NCI-H1105 (cell line): ENCODE measurements around the gene RCVRN.

Experiments
- DNase-seq: peaks from one replicate; lab custom pipeline; 2025; lab: John Stamatoyannopoulos, UW

The RCVRN gene

DNA sequence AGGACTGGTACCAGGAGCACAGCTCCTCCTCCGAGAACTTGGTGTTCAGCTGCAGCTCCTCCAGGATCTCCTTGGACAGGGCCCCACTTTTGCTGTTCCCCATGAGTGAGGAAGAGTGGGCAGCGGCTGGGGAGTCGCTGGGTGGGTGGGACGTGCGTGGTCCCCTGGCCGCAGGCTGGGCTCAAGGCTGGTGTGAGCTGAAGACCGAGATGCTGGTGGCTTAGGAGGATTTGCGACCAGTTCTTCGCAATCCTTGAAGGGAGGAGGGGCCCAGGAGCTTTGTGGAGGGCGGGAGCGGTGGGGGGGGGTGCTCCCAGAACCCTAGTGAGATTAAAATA, at the start of gene RCVRN:
Gene RCVRN, minus strand, starts transcription at position 194 of the 338 bp plus-strand sequence. Its CDS starts 91 bp downstream, at position 103.
- no peak for DNase-seq

DNA sequence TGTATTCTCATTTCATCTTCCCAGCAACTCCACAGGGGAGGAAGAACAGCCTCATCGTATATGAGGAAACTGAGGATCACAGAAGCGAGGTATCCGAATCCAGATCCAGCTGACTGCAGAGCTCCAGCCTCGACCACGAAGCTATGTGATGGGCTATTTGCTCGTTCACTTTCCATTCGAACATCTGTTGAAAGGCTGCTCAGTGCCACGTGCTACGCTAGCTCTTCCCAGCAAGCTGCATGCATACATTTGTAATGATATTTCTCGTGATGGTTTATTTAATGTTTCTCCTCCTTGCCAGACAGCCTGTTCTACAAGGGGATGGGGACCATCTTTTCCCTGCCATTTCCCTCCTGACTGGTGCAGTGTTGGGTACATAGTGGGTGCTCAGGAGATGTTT, 48.4 kb upstream of the RCVRN start:
- no peak for DNase-seq

DNA sequence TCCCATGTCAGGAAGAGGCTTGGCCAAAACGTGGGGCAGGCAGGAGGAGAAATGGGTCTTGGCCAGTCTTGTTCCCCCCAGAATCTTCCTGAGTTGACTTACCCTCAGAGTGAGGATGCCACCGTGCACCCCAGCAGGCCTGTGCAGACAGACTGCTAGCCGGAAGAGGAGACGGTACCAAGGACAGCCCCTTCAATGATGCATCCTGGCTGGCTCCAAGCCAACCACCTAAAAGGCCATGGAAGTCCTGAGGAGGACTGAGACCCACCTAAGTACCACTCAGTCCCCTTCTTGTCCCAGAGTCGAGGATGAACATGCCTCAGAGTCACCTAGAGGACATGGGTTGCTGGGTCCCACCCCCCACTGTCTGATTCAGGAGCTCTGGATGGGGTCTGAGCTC, 46.7 kb upstream of the RCVRN start:
- no peak for DNase-seq

DNA sequence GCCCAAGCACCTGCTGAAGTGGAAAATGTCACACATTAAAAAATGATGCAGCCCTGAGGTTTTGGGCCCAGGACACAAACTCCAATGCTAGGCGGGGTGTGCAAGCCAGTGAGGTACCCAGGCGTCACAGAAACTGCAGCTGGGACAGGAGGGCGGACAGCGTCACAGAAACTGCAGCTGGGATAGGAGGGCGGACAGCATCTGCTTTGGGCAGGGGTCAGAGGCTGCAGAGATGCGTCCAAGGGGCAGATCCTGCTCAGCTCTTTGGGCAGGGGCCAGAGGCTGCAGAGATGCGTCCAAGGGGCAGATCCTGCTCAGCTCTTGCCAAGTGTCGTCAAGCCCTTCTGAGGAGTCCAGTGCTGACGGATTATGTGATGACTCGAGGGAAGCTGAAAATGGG, 43.9 kb upstream of the RCVRN start:
- no peak for DNase-seq

DNA sequence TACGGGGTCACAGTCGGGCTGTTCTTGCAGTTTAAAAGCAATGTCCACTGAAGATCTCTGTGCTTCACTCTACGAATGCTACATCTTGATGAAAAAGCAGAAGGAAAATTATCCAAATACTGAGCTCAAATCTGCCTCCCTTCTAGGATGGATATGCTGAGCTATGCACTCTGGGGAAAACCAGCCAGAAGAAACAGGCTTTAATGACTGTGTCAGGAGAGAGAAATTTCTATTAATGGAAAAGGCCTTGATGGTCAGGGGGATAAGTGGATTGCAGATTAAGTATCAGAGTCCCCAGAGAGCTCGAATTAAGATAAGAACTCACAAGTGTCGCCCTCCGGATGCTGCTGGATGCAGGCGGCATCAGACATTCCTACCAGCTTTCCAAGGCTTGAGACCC, 39.6 kb upstream of the RCVRN start:
- DNase-seq: no peak

DNA sequence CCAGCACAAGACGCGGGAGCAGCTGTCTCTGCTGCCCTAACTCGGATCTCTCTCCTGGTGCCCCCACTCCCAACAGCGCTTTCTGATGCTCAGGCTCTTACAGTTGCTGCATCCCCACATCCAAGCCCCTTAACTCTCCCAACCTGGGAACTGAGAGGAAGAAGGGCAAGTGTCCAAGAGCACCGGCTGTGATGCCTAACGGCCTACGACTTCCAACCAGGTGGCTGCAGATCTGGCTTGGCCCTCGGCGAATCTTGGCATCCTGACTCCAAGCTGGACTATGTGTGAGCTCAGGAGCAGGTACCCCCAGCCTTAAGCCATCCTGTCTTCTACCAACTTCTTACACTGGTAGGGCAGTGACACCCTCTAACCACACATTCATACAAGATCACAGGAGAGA, 38.3 kb upstream of the RCVRN start:
- DNase-seq: no peak

DNA sequence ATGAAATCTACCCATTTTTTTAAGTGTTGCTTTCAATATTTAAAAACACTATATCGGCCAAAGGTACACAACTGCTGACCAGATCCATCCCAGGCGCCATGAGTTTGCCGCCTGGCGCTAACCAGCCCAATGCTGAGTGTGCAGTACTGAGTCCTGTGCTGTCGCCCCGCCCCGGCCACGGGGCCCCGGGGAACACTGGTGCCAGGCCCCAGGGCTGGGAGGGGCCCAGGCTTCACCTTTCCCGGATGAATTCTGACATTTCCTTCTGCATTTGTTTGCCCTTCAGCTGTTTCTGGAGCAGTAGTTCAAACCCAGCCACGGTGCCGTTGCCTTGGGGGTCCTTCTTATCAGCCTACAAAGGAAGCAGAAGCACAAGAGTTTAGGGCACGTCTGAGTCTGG, 37.8 kb upstream of the RCVRN start:
- no peak for DNase-seq

DNA sequence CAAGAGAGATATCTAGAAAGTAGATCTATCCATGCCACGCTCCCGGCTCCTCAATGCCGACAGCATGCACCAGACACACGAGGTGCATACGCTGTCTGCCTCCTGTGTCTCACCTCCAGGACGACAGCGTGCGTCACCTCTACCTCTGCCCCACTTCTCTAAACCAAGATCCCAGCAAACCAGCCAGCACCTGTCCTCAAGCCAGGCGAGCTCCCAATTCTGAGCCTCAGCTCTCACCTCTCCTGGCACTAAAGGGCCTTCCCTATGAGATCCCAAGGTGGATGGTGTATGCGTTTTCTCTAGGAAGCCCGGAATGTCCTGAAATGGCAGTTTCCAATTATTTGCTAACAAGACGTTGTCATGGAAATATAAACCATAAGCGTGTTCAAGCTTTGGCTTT, 36.2 kb upstream of the RCVRN start:
- DNase-seq: no peak

DNA sequence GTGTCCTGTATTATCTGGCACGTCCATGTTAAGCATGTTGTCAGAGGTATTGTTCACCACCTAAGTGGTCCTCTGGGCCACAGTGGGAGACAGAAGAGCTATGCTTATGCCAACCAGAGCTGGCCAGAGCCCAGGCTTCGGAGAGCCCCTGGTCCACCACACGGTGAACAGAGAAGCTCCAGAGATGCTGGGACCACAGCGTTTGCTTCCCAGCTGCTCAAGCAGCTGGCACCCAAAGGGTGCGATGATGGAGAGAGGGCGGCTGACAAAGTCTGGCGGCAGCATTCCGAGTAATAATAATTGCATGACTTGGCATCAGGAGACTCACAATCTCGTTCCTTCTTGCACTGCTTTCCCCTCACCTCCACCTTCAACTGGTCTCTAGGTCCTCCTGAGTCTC, 35.8 kb upstream of the RCVRN start:
- DNase-seq: no peak

DNA sequence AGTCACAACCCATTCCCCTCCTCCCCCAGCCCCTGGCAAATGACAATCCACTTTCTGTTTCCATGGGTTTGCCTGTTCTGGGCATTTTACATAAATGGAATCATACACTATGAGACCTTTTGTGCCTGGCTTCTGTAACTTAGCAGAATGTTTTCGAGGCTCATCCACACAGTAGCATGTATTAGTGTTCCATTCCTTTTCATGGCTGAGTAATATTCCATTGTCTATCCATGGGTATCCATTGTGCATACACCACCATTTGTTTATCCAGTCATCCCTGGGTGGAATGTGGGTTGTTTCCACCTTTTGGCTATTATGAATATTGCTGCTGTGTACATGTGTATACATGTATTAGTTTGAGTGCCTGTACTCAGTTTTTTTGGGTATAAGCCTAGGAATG, 33.7 kb upstream of the RCVRN start:
- no peak for DNase-seq

DNA sequence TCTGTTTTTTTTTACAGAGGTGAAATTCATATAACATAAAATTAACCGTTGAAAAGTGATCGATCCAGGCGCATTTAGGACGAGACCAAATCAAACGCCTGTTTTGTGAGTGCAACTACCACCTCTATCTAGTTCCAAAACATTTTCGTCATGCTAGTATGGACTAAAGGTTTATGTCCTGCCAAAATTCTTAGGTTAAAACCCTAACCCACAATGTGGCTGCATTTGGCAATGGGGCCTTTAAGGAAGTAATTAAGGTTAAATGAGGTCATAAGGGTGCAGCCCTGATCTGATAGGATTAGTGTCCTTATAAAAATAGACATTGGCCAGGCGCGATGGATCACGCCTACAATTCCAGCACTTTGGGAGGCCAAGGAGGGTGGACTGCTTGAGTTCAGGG, 32.8 kb upstream of the RCVRN start:
- DNase-seq: no peak

DNA sequence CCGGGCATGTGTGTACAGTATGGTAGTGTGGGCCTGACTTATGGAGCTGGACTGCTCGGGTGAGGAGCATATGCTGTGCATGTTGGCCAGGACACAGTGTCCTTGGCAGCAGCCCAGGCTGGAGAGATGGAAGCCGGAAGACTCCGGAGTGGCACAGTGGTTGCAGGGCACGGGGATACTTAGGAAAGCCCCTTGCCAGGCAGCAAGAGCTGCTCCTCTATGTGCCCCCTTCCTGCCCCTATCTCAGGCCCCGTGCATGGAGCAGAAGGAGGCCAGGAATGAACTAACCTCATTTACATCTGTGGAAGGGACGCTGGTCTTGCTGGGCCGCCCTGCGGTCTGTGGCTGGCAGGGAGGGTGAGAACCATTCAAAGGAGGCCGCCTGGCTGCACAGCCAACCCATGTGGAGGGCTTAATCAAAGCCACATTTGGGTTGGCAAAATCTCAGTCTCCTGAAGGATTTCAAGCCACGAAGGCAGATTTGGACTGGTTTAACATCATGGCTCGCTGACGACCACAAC, 32.2 kb upstream of the RCVRN start:
- no peak for DNase-seq

DNA sequence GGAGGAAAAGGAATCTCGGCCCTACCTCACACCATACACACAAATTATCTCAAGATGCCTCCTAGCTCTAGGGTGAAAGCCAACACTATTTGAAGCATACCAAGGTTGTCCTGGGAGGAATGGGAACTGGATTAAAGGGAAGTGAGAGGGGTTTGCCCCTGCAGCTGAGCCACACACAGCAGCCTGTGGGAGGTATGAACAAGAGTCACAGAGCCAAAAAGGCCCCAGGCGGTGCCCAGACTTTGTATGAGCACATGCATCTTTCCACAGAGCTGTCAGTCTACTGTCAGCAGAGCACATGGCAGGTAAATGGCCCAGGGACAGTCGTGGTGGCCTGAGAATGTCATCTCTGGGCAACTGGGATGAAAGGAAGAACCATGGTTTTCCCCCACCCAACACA, 31.0 kb upstream of the RCVRN start:
- DNase-seq: no peak

DNA sequence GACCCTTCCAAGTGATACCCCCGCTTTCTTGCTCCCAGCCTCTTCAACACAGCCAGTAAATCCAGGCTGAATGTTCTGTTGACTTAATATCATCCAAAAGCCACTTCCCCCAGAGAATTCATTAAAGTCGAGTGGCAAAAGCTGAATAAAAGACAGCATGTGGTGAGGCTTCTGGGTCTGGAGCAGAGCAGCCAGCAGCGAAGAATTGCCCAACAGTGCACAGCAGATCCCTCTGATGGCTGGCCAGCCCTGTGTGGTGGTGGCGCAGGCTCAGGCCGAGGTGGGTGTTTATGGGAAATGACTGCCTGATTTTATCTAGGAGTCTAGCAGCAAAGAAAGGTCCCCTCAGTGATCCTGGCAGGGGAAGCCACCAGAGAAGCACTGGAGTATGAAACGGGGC, 30.3 kb upstream of the RCVRN start:
- no peak for DNase-seq

DNA sequence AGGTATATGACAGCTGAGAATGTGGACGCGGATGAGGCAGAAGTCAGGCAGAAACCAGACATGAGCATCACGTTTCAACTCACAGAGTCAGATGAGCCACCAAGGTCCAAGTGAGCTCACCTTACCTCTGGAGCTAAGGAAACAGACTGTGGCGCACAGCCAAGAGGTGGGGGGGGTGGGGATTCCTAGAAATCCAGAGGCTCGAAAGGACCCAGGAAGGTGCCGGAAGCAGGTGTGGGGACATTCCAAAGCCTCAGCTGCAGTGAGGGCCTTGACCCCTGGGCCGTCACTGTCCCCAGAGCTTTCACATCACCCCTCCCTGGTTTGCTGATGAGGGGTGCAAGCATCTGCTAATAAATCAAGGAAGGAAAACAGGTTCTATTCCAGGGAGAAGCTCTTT, 29.3 kb upstream of the RCVRN start:
- DNase-seq: no peak

DNA sequence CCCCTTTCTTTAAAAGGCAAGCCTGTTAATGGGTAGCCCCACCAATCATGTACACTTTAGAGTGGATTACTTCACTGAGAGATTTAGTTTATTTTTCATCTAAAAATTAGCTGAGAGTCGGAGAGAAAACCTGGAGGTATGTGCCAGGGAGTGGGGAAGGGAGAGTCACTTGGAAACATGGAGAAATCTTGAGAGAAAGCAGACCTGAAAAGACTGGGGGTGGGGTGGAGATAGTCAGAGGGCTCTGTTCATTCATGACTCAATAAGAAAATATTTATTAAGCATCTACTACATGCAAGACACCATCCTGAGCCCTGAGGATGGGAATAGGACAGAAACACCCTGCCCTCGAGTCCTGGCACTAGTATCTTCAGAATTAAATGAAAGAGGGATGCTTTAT, 27.4 kb upstream of the RCVRN start:
- DNase-seq: no peak

DNA sequence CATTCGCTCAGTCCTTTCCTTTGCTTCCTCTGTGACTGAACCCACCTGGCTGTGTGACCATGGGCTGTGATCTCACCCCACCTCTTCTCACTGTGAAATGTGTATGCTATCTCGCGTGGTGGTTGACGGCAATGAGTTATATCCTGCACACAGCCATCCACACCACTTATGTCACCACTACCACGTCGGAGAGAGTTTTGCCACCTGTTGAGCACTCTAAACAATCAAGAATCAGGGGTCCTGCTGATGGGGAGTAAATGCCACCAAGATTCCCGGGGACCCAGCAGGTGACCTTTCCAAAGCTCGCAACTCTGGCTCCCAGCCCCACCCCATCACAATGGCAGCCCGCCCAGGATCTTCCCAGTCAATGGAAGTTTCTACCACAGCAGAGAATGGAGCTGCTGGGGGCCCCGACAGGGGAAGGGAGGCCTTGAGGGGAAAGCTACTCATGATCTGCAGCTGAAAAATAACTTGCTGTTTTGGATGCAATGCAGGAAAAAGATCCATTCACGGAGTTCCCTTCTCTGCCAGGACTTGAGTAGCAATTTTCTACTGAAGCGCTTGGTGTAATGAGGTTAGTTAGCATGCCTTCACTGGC, 26.2 kb upstream of the RCVRN start:
- DNase-seq: no peak

DNA sequence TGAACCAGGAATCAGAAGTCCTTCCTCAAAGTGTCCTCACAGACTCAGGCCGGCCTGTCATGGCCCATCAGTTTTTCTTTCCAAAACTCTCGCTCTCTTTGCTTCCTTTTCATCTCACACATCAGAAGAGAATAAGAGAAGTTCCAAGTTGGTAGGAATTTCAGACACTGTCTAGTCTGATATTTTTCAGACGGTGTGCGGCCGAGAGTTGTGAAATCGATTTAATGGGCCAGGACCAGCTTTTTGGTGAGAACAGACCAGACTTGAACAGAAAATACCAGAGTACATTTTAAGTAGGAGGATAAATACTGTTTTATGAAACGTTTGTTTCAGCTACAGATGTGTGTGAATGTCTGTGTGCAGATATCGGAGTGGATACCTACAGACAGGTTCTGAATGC, 24.8 kb upstream of the RCVRN start:
- no peak for DNase-seq

DNA sequence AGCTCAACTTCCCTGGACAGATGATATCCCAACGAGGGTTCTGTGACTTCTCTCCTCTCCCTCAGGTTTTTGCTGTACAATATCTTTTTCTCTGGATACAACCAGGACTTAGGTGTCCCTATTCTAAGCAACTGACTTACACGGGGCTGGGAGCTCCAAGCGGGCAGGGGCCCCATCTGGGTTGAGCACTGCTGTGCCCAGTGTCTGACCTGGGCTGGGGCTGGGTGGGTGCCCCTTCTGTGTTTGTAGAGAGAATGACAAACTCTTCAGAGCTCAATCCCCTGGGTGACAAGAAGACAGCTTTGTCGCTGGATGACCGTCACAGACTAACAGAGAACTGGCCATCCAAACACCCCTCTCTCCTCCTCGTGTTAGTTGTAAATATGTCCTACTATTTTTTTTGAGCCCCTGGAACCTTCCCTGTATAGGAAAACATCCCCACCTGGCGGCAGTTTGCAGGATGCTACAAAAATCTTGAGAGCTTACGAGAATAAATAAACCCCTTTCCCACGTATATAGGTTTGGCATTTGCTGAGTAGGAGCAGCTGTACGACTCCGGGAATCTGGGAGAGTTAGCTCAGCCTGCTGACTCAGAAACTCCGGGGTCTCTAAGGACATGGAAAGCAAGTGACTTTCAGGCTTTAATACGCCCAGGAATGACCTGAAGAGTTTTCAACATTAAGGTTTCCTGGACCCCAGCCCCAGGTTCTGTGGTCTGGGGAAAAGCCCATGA, 23.7 kb upstream of the RCVRN start:
- DNase-seq: peak; percentile 8

DNA sequence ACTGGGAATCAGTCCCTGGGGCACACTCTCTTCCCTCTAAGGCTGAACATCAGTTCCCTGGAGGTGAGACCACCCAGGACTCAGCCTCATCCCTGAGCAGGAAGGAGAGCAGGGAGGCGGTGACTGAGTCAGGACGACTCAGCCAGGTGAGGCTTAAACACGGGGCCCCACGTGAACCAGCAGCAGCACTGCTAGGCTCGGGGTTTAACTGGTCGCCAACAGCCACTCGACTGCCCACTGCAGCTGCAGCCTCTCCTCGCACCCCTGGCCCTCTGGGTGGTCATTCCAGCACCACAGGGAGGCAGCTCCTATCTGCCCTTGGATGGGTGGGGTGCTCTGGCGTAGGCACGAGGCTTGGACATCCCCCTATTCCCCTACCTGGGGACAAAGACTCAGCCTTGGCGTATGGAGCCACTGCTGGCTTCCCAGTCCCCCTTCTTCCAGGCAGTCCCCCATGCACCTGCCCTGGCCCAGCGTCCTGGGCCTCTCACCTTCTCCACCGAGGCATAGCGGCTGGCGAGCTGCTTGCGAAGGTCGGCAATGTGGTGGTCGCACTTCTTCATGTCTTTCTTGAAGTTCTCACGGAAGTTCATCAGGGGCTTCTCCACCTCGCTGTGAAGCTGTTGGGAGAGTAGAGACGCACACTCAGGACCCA, 21.2 kb upstream of the RCVRN start:
- DNase-seq: no peak

DNA sequence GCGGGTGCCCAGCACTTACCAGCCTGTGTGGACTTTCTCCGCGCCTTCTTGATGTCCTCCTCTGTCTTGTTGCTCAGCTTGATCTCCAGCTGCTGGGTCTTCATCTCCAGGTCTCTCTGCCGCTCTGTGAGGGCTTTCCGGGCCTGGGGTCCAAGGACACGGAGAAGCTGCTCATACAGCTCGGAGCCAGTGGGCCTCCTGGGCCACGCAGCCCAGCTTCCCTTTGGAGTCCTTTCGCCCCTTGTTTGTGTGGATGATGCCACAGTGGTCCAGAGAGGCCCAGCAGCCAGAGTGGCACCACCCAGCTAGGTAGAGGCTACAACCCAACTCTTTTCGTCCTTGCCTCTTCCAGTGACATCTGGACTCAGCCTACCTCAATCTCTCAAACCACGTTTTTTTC, 20.4 kb upstream of the RCVRN start:
- no peak for DNase-seq

DNA sequence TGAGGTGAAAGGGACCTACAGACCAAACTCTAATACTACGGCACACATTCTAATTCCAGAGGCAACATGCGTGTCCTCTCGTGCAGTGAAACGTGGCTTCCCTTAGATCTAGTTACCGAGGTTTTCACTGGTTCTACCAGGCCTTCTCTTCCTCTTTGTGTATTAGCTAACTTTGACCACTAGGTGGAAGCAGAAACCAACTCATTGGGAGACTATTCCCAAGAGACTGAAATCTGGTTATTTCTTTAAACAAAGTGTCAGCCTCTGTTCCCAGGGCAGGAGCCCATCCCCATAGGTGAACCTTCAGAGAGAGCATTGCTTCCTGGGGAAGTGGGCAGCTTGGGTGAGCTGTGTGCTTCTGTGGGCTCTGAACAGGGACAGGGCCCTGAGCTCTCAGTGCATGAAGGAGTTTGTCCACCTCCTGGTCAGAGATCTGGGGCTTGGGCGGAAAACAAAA, 19.7 kb upstream of the RCVRN start:
- peak; percentile 60 for DNase-seq
